IMR-90 (cell line): ENCODE data around the gene MYBPHL. TPM values are rescaled to one million over a fixed set of nuclear protein-coding genes. Genes with fewer than 3 reads are reported as not detected.

Source experiments
- ATAC-seq: fragments of 200-7000 bp; cut with Tn5 transposase; 2 replicates; pipeline ENCODE4 v1.9.1; 2020; ENCODE audit warnings: low read depth, mild to moderate bottlenecking, moderate library complexity
- BruUV-seq: library from RNA; stranded (reverse); fragments of 400-500 nt; replicated peaks from 2 replicates; lab custom pipeline; 2021; lab: Mats Ljungman, UMichigan
- CTCF ChIA-PET: fragments of 300-600 bp; formaldehyde crosslinking; extraction: SDS; loops from one replicate; lab custom pipeline; 2021; ENCODE audit warnings: antibody characterized with exemption; lab: Yijun Ruan, JAX
- POLR2A ChIA-PET: fragments of 300-600 bp; sonication (Branson Sonifier 250); formaldehyde crosslinking; loops from one replicate; lab custom pipeline; 2022; ENCODE audit warnings: antibody characterized with exemption; ENCODE audit not compliant: unreplicated experiment; lab: Charles Lee
- DNase-seq: peaks from one replicate; pipeline ENCODE4 v3.0.0; 2013
- H2AFZ ChIP-seq: replicated peaks from 2 replicates; pipeline ENCODE3; 2013; ENCODE audit warnings: low read length, mild to moderate bottlenecking; ENCODE audit not compliant: poor library complexity
- H2AK5ac ChIP-seq: 2 replicates; pipeline ENCODE4 v1.6.1; 2013; ENCODE audit warnings: low read depth, low read length, inconsistent platforms
- H2AK9ac ChIP-seq: replicated peaks from 2 replicates; pipeline ENCODE3; 2013; ENCODE audit warnings: mild to moderate bottlenecking, low read depth, low read length, moderate library complexity; ENCODE audit not compliant: poor library complexity
- H2BK120ac ChIP-seq: 2 replicates; pipeline ENCODE4 v1.6.1; 2013; ENCODE audit warnings: low read depth, low read length, inconsistent platforms
- H2BK15ac ChIP-seq: 3 replicates; pipeline ENCODE4 v1.6.1; 2013; ENCODE audit warnings: low read depth, low read length, inconsistent platforms
- H2BK20ac ChIP-seq: 2 replicates; pipeline ENCODE4 v1.6.1; 2013; ENCODE audit warnings: low read depth, mild to moderate bottlenecking, inconsistent platforms, low read length, moderate library complexity
- H2BK5ac ChIP-seq: 2 replicates; pipeline ENCODE4 v1.6.1; 2013; ENCODE audit warnings: mild to moderate bottlenecking, low read depth, low read length, inconsistent platforms; ENCODE audit not compliant: poor library complexity, severe bottlenecking
- H3K14ac ChIP-seq: replicated peaks from 2 replicates; pipeline ENCODE4 v1.6.1; 2013; ENCODE audit warnings: low read depth, low read length, inconsistent platforms
- H3K18ac ChIP-seq: 2 replicates; pipeline ENCODE4 v1.6.1; 2013; ENCODE audit warnings: low read depth, low read length, control low read depth
- H3K23ac ChIP-seq: 2 replicates; pipeline ENCODE4 v1.6.1; 2013; ENCODE audit warnings: low read depth, low read length, inconsistent platforms
- H3K27ac ChIP-seq: 2 replicates; pipeline ENCODE4 v1.5.1; 2013; ENCODE audit warnings: mild to moderate bottlenecking, control low read depth, low read length; ENCODE audit not compliant: insufficient read depth
- H3K27me3 ChIP-seq: 2 replicates; pipeline ENCODE4 v1.6.1; 2013; ENCODE audit warnings: low read length; ENCODE audit not compliant: control insufficient read depth, insufficient read depth
- H3K36me3 ChIP-seq: 2 replicates; pipeline ENCODE4 v1.6.1; 2013; ENCODE audit warnings: low read length, mixed read lengths; ENCODE audit not compliant: control insufficient read depth, insufficient read depth
- H3K4ac ChIP-seq: 2 replicates; pipeline ENCODE4 v1.6.1; 2013; ENCODE audit warnings: low read depth, low read length, inconsistent platforms
- H3K4me1 ChIP-seq: 2 replicates; pipeline ENCODE4 v1.6.1; 2013; ENCODE audit warnings: low read length, mixed read lengths; ENCODE audit not compliant: control insufficient read depth, insufficient read depth
- H3K4me2 ChIP-seq: 2 replicates; pipeline ENCODE4 v1.6.1; 2013; ENCODE audit warnings: low read depth, mild to moderate bottlenecking, control low read depth, low read length, moderate library complexity
- H3K4me3 ChIP-seq: 2 replicates; pipeline ENCODE4 v1.5.1; 2013; ENCODE audit warnings: low read depth, mild to moderate bottlenecking, control low read depth, low read length, moderate library complexity; ENCODE audit not compliant: insufficient read depth
- H3K56ac ChIP-seq: 2 replicates; pipeline ENCODE4 v1.6.1; 2013; ENCODE audit warnings: low read length, inconsistent platforms; ENCODE audit not compliant: insufficient read depth; ENCODE audit errors: extremely low read depth
- H3K79me1 ChIP-seq, 2 experiments: 2 replicates each; pipeline ENCODE4 v1.6.1; 2013; ENCODE audit warnings: low read length in 2 of 2, inconsistent platforms in 1 of 2, low read depth in 1 of 2
- H3K9ac ChIP-seq: 2 replicates; pipeline ENCODE4 v1.6.1; 2013; ENCODE audit warnings: low read depth, low read length, control low read depth
- H3K9me1 ChIP-seq: 2 replicates; pipeline ENCODE4 v1.6.1; 2013; ENCODE audit warnings: low read length, inconsistent platforms; ENCODE audit not compliant: insufficient read depth
- H3K9me3 ChIP-seq: 2 replicates; pipeline ENCODE4 v1.6.1; 2013; ENCODE audit warnings: low read length; ENCODE audit not compliant: control insufficient read depth, insufficient read depth
- H4K20me1 ChIP-seq: 2 replicates; pipeline ENCODE4 v1.6.1; 2013; ENCODE audit warnings: low read length, inconsistent platforms; ENCODE audit not compliant: insufficient read depth
- H4K5ac ChIP-seq: 2 replicates; pipeline ENCODE4 v1.6.1; 2013; ENCODE audit warnings: mild to moderate bottlenecking, low read depth, low read length, control low read depth
- H4K8ac ChIP-seq, 2 experiments: 2 replicates each; pipeline ENCODE4 v1.6.1; 2013; ENCODE audit warnings: low read depth in 2 of 2, low read length in 2 of 2, control low read depth in 1 of 2, inconsistent platforms in 1 of 2
- H4K91ac ChIP-seq: 2 replicates; pipeline ENCODE4 v1.6.1; 2013; ENCODE audit warnings: low read depth, low read length, inconsistent platforms; ENCODE audit not compliant: insufficient read depth
- BHLHE40 ChIP-seq: fragments of 150-350 bp; IDR thresholded peaks from 2 replicates; pipeline ENCODE4 v1.6.1; 2016; ENCODE audit warnings: mild to moderate bottlenecking, low read depth, low read length
- CEBPB ChIP-seq: IDR thresholded peaks from 2 replicates; pipeline ENCODE4 v1.6.1; 2012; ENCODE audit warnings: low read depth, low read length, improper control_type of control experiment
- CHD1 ChIP-seq: IDR thresholded peaks from 2 replicates; pipeline ENCODE4 v1.6.1; 2012; ENCODE audit warnings: low read depth, low read length, improper control_type of control experiment
- ELK1 ChIP-seq: fragments of 150-350 bp; IDR thresholded peaks from 2 replicates; pipeline ENCODE4 v1.6.1; 2016; ENCODE audit warnings: low read depth, mild to moderate bottlenecking, low read length, moderate library complexity, borderline replicate concordance
- FOS ChIP-seq: fragments of 150-350 bp; IDR thresholded peaks from 2 replicates; pipeline ENCODE4 v1.6.1; 2016; ENCODE audit warnings: low read depth, low read length
- MXI1 ChIP-seq: IDR thresholded peaks from 2 replicates; pipeline ENCODE4 v1.6.1; 2012; ENCODE audit warnings: low read depth, mild to moderate bottlenecking, low read length, moderate library complexity, borderline replicate concordance
- POLR2A ChIP-seq: IDR thresholded peaks from 2 replicates; pipeline ENCODE4 v1.6.1; 2012; ENCODE audit warnings: mild to moderate bottlenecking, low read depth, low read length
- RAD21 ChIP-seq: IDR thresholded peaks from 2 replicates; pipeline ENCODE4 v1.6.1; 2012; ENCODE audit warnings: low read length, improper control_type of control experiment
- RCOR1 ChIP-seq: IDR thresholded peaks from 2 replicates; pipeline ENCODE4 v1.6.1; 2012; ENCODE audit warnings: mild to moderate bottlenecking, low read length, improper control_type of control experiment; ENCODE audit not compliant: insufficient replicate concordance
- RFX5 ChIP-seq: IDR thresholded peaks from 2 replicates; pipeline ENCODE4 v1.8.0; 2012; ENCODE audit warnings: low read depth, mild to moderate bottlenecking, low read length, moderate library complexity
- SMC3 ChIP-seq: fragments of 150-350 bp; IDR thresholded peaks from 2 replicates; pipeline ENCODE4 v1.6.1; 2016; ENCODE audit warnings: low read depth, mild to moderate bottlenecking, antibody characterized with exemption, low read length, moderate library complexity
- USF2 ChIP-seq: fragments of 150-350 bp; IDR thresholded peaks from 2 replicates; pipeline ENCODE4 v1.6.1; 2017; ENCODE audit warnings: mild to moderate bottlenecking, antibody characterized with exemption, low read length, low read depth
- whole genome bisulfite sequencing, 2 experiments: methylation state at CpG; one replicate each; pipeline versions ENCODE4 v1.1.5 to v1.1.7; 2013; ENCODE audit warnings: missing lambda C conversion rate in 2 of 2; ENCODE audit not compliant: insufficient read length in 1 of 2; ENCODE audit errors: extremely low coverage in 2 of 2; 5-methylcytosine and 5-hydroxymethylcytosine counted together
- dilution Hi-C: fragments of 300-500 bp; cut with HindIII; formaldehyde crosslinking; loops from one replicate; pipeline ENCODE4 v1.14.3; 2018; ENCODE audit warnings: low sequenced_read_pairs; ENCODE audit not compliant: unreplicated experiment
- in situ Hi-C: fragments of 300-500 bp; cut with MboI; formaldehyde crosslinking; loops from 3 replicates; pipeline ENCODE4 v1.14.3; 2019; ENCODE audit warnings: low sequenced_read_pairs, inconsistent platforms, mixed read lengths
- intact Hi-C: fragments of 100-400 bp; cut with micrococcal nuclease; formaldehyde crosslinking; loops from 2 replicates; pipeline ENCODE4 v1.10.0; 2022
- polyA plus RNA-seq, 3 experiments: library from polyadenylated mRNA; depleted of rRNA; stranded (reverse); fragments of >200 nt; gene quantifications; 2 replicates each; pipeline ENCODE4 v1.2.3, GENCODE V29; 2012; ENCODE audit warnings: low replicate concordance in 1 of 3
- total RNA-seq: library from RNA; depleted of rRNA; stranded (reverse); fragments of >200 nt; gene quantifications from 2 replicates; pipeline ENCODE4 v1.2.3, GENCODE V29; 2012

MYBPHL gene
- total and polyA plus RNA-seq, 2 of the 4 experiments (the other 2 are of a cell fraction) = 0.07 TPM; not detected in 1

GRCh38 chr1:109312978-109313775 lies 6.4 kb upstream of the MYBPHL start:
- 50% methylated on average over 2 of the region's 12 CpGs; no CpG with 5 or more reads in 1 of the 2 experiments for WGBS, 2 experiments
- H2AK9ac ChIP-seq = no peak overlapping the region
- H3K56ac ChIP-seq = no peak overlapping the region
- no peak overlapping the region for H3K23ac ChIP-seq
- no peak overlapping the region for H3K18ac ChIP-seq
- H2AFZ ChIP-seq = no peak overlapping the region
- H2AK5ac ChIP-seq = no peak overlapping the region; the same call in 1 of the 2 replicates
- no peak overlapping the region for H3K4me2 ChIP-seq
- H3K9me1 ChIP-seq = peaks cover 28% of the 10 kb centered on the region
- H2BK5ac ChIP-seq = no peak overlapping the region
- ChIA-PET CTCF (interaction anchor here (0.6 kb wide), 1 partner anchor 87 kb away, joined by 4 read pairs; no protein-coding TSS in a partner anchor), POLR2A (no interaction called here)
- H3K9me3 ChIP-seq = no peaks in the 10 kb centered on the region
- H3K27me3 ChIP-seq = no peaks in the 10 kb centered on the region
- H4K8ac ChIP-seq = no peak overlapping the region
- intact Hi-C loops (loop anchor here (5.0 kb wide), 1 partner anchor 39 kb away; no protein-coding TSS in a partner anchor), in situ Hi-C loops (no loop called here), dilution Hi-C loops (no loop called here)
- ATAC-seq (no peak), DNase-seq (no peak)
- no peak overlapping the region for H2BK120ac ChIP-seq
- TF ChIP-seq RCOR1 = no peak
- no peak for TF ChIP-seq SMC3
- TF ChIP-seq RFX5 = no peak
- no peak for TF ChIP-seq ELK1
- TF ChIP-seq RAD21 = no peak
- TF ChIP-seq USF2 = no peak
- no peak for TF ChIP-seq CHD1
- no peak for TF ChIP-seq POLR2A
- no peak for TF ChIP-seq MXI1
- TF ChIP-seq BHLHE40 = no peak
- no peak for TF ChIP-seq FOS
- no peak for TF ChIP-seq CEBPB
- H4K20me1 ChIP-seq = peaks cover 3% of the 10 kb centered on the region; the same call in 1 of the 2 replicates
- H3K4me1 ChIP-seq = peaks cover 16% of the 10 kb centered on the region
- H3K14ac ChIP-seq = no peak overlapping the region
- H4K91ac ChIP-seq = no peak overlapping the region
- H3K9ac ChIP-seq = no peak overlapping the region
- BruUV-seq = no TSS peak
- H3K4me3 ChIP-seq = no peak overlapping the region
- no peak overlapping the region for H2BK20ac ChIP-seq
- H2BK15ac ChIP-seq = no peak overlapping the region
- H3K79me1 ChIP-seq = no peaks in the 10 kb centered on the region
- no peak overlapping the region for H4K5ac ChIP-seq
- H3K4ac ChIP-seq = no peak overlapping the region
- peaks cover 21% of the 10 kb centered on the region for H3K36me3 ChIP-seq
- no peak overlapping the region for H3K27ac ChIP-seq
